Stimulated activated CD8-positive, alpha-beta memory T cell treated with anti-CD3 and anti-CD28 coated beads, Interleukin-4, amount 100 ng/mL, for 4 hours (primary cell): ENCODE results near the gene PAFAH2.
A peak's percentile ranks its signal among the peaks of the same experiment; 100 is the strongest.

ENCODE experiments used
- DNase-seq, 2 donors: peaks; one replicate each; pipeline ENCODE4 v3.0.0-alpha.2; 2020; ENCODE audit warnings: low read depth in 2 of 2, low spot score in 1 of 2

PAFAH2 gene

DNA sequence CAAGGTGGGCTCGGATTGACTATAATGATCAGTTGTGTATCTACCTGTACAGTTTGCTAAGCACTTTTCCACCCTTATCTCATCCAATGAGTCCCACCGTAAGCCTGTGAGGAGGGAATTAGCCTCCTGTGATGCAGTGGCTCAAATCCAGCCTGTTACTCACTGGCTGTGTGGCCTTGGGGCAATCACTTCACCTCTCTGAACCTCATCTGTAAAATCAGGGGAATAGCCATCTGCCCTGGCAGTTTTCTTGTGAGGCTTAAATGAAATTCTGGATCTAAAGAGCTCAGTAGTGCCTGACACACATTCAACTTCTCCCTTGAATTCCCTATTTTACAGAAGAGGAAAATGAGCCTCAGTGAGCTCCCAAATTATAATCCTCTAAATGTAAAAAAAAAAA lies 16.3 kb upstream of the PAFAH2 start:
- no peak for DNase-seq

DNA sequence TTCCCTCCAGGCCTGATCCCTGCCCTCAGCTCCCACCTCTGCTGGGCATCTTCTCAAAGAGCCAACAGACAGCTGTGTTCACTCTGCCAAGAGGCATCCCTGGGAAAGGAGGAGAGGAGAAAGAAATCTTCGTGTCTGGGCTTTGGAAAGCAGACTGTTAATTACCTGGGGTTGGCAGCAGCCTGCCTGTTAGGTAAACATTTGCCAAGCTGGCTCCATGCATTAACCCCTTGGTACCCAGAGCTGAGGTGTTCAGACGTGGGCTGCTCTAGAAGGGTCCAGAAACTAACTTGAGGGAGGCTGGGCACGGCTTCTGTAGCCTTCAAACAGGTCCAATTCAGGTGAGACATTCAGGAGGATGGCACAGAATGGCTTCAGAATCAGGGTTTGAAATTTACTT lies 15.0 kb upstream of the PAFAH2 start:
- DNase-seq, result no peak

DNA sequence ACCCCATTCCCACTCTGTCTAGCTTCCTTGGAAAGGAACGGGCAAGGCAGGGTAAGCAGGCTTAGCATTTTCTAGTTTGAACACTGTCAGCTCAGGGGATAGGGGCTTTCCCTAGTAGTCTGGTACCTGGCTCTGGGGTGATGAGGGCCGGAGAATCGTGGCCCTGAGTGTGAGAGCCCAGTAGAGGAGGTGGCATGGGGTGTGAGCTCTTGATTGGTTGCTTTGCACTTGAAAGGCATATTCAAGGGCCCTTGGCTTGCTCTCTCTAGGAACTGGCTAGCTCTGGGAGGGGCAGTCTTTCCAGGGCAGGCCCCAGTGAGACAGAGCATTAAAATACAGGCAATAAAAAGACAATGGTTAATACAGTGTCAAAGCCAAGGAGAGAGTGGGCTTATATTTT lies 13.0 kb upstream of the PAFAH2 start:
- no peak for DNase-seq

DNA sequence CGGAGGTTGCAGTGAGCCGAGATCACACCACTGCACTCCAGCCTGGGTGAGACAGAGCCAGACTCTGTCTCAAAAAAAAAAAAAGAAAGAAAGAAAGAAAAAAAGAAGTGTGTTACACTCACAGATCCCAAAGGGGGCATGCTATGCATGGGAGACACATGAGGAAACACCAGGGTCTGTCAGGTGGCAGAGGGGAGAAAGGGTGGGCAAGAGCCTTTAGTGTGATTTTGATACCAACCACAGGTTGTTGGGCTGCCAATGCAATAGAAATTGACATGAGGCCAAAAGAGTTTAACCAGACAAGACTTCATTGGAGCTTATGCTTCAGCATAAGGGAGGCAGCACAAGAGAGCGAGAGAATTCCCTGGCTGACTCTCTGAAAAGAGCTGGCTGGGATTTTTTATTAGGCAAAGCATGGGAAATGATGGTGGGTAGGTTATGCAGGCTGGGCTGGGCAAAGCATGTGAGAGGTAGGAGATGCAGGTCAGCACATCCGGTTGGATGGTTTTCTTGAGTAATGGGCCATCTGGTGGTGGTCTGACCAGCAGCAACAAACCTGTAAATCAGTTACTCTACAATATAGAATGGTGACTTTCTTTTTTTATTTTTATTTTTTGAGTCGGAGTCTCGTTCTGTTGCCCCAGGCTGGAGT lies 12.1 kb upstream of the PAFAH2 start:
- DNase-seq, result no peak

DNA sequence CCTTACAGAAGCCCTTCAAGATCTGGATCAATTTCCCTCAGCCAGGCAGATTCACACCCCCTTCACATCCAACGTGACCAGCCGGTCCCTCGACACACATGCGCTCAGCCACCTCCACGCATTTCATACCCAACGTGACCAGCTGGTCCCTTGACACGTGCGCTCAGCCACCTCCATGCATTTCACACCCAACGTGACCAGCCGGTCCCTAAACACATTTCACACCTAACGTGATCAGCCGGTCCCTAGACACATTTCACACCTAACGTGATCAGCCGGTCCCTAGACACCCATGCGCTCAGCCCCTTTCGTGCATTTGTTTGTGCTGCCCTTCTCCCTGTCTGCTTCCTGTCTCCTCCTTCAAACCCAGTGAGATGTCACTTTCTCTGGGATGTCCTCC lies 8.8 kb upstream of the PAFAH2 start:
- DNase-seq, result no peak

DNA sequence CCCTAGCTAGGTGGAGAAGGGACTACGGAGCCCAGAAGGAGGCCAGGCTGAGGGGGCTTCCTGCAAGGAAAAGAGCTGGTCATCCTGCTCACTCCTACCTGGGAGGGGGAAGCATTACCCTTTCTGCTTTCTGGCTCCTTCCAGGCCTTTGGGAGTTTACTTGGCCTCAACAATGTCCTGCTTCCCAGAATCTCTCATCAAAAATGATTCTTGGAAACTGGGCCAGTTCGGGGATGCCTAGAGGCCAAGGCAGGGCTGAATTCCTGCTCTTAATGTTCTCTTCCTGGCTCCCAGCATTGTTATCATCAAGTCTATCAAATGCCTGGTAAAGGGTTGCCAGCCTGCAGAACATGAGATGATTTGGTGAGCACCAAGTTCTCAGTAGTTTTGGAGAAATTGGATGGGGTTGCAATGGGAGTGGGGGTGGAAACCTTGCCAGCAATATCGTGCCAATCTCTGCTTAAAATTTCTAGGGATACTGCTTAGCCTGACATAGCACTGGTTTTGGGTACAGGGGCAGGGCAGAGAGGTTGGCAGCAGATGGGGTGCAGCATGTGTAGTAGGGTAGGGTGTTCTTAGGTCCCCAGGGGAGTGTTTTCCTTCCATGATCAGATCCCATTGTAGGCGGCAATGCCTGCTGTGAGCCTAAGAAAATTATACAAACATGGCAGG lies 7.7 kb upstream of the PAFAH2 start:
- DNase-seq, result no peak

DNA sequence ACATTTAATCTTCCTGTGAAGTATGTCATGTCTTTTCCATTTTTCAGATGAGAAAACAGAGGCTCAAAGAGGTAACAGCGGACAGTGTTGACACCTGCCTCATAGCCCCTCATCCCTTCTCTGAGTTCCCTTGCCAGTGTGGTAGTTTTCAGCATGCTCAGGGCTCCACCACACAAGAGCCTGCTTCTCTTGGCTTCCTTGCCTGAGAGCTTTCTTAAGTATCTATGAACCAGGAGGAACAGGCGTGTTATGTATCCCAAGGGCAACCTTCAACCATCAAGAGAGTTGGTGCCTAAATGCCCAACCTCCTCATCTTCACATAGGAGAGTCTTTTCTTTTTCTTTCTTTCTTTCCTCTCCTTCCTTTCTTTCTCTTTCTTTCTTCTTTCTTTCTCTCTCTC lies 5.9 kb upstream of the PAFAH2 start:
- DNase-seq, result no peak

DNA sequence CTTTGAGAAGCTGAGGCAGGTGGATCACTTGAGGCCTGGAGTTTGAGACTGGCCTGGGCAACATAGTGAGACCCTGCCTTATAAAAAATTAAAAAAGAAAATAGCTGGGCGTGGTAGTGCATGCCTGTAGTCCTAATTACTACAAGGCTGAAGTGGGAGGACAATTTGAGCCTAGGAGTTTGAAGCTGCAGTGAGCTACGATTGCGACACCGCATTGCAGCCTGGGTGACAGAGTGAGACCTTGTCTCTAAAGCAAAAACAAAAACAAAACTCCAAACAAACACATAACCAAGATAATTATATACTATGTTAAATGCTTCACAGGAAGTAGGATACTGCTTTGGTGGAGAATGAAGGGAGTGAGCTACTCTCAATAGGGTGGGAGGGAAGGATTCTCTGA lies 5.4 kb upstream of the PAFAH2 start:
- no peak for DNase-seq

DNA sequence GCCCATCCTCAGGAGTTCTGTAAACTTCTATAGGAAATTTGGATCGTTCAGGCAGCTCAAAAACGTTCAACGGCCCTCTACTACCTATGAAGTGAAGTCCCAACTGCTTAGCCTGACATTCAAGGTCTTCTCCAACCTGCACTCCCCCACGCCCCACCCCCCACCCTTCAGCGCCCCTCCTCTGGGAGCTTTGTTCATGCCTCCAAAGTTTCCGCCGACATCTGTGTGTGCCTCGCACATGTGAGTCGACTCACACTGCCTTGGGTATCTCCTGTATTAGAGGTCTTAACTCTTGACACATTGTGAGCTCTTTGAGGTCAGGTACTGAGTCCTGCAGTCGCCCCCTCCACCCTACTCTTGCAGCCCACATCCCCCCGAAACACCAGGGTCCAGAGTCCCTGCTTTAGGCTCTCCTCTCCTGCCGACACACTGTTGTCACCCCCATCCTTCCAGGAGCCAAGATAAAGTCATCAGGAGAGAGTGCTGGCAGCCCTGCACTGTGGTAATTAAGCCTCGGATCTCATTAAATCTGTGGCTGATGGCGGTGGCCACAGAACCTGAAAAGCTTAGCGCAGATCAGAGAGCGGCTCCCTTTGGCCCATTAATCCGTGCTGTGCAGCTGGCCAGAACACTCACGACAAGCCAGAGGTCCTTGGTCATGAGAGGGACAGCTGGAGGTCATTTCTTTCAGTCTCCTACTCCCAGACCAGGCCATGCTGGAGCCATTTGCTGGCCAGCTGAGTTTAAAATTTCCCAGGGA lies 1.4 kb upstream of the PAFAH2 start:
- no peak for DNase-seq

DNA sequence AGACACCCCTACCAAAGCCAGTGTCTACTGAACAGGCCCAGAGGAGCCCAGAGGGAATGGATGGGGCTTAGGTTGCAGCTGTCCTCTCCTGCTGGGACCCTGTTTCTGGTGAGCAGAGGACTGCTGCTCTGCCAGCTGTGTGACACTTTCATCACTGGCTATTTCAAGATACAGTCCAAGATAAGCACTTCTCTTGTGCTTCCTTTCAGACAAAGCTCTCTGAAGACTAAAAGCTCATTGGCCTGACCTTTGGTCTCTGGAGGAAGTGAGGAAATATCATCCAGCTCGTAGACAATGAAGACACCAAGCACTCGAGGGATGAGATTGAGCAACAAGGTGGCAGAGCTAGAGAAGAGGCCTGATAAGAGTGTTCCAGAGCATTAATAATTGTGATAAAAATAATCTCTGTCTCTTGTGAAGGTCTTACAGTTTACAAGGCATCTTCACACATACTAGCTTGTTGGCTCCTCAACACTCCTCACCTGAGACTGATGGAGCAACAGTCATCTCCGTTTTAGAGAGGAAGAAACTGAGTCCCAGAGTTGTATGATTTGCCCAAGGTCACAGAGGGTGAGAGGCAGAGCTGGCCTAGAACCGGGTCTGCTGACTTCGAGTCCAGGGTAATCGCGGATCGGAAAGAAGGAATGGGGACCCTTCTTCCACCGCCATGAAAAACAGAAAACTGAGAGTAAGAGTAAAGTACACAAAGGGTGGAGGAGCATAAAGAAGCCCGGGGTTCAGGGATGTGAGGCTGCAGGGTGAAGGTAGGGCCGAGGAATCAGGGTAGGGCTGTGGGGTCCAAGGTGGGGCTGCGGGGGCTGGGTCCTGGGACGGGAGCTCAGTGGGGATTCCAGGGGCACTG lies 666 bp downstream of the PAFAH2 start:
- no peak for DNase-seq

DNA sequence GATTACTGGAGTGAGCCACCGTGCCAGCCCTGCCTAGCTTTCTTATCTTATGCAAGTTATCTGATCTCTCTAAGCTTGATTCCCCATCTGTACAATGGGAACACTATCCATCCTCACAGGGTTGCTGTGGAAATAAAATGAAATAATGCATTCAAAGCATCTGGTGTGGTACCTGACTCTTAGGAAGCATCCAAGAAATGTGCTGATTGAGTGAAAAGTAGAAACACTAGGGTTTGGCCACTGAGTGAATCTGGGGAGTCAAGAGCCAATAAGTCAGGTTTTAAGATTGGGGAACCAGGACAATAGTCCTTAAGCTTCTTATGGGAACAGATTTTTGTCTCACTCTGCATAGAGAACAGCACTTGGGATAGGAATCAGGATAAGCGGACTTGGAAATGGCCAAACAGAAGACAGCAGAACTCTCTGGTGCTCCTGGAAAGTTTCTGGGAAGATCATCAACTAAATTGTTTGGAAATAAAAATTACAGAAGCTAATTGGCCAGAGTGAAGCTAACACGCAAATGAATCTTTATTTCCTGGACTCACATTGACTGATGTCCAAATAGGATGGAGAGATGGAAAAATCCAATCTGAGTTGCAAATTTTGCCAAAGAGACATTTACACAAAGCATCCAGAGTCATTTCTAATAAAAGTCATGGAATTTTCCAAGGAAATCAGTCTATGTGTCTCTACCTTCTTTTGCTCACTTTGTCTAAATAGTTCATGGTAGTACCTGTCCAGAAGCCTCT lies 3.3 kb downstream of the PAFAH2 start:
- no peak for DNase-seq

DNA sequence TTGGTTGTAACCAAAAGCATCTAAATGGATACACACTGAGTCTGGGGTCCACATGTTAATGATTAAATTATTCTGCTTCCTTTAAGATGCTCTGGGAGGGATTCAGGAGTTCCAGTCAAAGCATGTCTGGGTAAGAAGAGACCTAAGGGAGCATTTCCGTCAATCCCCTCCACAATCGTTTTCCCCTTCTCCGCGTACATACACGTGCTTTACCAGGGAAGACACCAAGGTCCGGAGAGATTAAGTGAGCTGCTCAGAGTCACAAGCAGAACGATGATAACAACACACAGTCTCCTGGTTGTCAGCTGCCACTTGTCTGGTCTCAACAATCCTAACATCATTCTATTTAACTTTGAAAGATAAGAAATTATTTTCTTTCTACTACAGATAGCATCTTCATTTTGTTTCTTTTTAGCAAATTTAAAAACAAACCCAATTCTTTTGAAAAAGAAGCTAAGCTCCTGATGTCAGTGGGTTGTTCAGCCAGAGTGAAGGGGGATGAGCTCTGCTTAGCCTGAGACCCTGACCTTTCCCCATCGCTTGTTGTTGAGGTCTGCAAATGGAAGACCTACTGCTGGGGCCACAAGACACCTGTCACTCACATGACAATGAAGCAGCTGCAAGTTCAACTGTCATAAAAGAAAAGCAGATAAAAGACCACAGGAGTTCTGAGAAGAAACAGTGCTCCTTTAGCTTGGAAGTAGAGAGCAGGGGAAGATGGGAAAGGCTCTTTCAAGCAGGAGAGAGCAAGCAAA lies 4.5 kb downstream of the PAFAH2 start:
- DNase-seq, result no peak

DNA sequence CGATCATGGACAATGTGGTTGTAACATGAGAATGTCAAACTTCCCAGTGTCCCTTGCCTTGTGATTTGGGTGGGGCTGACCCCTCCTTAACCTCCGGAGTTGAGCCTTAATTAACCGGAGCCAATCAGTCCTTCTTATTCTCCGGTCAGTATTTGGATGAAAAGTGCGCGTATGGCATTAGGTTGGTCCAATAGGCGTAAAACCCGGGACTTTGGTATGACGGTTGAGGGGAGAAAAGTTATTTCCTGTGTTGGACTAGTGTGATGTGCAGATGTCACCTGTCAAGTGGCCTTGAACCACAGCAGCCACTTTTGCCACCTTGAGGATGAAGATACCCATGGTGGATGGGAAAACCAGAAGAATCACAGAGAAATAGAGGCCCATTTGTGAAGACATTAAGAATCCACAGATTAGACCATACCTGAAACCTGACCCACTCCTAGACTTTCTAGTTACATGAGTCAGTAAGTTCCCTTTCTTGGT lies 5.1 kb downstream of the PAFAH2 start:
- DNase-seq, result no peak

DNA sequence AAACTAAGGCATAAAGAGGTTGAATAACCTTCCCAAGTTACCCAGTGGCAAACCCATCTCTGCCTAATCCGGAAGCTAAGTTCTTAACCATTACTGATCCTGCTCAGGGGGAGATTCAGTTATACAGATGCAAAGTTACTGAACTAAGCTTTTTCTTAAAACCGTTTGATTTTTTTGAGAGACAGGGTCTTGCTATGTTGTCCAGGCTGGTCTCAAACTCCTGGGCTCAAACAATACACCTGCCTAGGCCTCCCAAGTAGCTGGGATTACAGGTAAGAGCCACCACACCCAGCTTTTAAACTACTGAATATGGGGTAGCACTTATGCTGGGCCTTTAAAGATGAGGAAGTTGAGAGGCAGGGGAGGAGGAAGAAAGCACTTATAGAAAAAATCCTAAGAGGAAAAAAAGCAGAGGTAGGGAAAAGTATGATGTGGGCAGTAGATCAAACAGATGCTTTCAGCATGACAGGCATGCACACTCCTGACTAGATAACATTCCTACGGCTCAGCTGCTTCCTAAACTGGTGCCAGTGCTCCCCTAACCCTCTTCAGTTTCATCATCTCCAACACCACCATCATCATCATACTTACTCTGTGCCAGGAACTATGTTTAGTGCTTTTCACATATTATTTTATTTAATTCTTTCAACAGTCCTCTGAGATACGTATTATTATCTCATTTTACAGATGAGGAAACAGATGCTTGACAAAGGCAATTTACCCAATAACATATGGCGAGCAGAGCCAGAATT lies 5.8 kb downstream of the PAFAH2 start:
- no peak for DNase-seq

DNA sequence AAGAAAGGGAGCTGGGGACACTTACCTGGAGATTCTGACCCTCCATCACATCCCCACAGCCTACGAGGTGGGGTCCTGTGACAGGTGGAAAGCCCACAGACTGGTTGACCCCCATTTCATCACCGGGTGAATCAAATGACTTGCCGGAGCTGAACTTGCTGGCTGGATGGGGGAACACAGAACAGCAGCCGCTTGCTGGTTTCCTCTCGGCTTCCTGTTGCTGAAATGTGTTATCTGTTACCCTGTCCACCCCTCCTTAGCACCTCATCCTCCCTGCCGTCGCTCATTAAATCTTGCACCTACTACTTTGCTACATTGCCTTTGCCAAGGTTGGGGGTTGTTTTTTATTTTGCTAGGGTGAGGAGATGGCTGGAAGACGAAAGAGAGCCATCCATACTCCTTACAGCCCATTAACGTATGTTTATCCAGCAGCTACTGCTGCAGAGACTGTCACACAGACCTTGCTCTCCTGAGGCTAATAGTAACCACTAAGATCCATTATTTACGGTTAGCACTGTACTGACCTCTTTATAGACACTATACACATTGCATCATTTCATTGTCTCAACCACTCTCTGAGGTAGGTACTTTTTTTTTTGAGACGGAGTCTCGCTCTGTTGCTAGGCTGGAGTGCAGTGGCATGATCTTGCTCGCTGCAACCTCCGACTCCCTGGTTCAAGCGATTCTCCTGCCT lies 7.0 kb downstream of the PAFAH2 start:
- DNase-seq, result peak in 1 of 2 donors; percentile 18

DNA sequence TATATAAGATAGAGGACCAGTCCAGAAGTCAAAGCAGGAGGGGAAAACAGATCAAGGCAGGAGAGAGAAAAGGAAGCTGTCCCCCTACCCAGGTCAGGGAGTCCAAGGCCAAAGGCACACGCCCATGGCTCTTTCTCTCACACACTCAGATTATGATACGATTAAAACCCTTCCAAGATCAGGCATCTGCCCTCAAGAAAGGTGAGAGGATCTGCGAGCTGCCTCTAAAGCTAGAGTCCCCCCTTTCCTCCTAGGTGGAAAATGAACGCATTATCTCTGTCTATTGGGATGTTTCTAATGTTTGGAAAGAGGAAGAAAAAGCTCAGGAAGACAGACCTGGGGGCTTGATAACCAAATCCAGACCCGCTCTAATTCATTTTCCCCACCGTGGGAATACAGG lies 7.6 kb downstream of the PAFAH2 start:
- DNase-seq, result no peak

DNA sequence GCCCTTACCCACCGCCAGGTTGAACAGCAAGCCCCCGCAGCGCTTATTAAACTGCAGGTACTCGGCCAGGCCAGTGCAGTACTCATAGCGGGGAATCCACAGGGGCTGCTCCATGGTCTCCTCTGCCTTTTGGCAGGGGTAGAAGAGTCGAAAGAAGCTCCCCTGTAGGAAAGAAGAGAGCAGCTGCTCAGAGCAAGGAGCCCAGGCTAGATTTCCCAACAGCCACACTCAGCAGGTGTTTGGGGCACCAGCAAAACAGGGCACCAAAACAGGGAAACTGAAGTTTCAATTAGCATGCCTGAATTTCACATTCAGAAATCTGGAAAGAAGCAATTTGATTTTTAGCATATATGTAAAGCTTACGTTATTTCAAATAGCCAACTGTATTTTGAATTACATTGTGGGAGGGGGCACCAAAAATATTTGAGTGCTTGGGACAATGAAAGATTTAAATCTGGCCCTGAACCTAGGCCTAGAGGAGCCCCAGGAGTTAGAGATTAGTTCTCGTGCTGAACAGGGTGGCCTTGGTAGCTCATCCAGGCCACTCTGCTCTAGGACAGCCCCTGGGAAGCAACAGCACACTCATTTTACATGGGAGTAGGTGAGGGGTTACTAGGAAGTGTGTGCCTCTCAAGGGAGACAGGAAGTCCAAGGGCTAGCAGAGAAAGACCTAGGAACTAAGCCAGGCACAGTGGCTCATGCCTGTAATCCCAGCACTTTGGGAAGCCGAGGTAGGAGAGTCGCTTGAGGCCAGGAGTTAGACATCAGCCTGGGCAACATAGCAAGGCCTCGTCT lies 8.2 kb downstream of the PAFAH2 start:
- DNase-seq, result no peak

DNA sequence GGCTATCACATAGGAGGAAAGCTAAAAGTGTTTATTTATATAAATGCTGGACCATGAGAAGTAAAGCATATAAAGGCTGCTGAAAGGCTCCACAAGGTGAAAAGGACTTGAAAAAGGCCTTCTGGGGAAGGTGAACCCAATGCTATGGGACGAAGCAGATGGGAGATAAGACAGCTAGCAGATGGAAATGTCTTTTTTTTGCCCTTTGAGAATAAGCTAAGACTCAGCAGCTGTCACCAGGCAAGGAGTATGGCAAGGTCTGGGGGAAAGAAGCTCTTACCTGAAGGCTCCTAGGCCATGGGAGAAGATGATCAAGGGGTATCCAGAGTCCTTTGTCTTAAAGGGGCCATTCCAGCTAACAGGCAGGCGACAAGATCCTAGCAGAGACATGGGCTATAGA lies 9.9 kb downstream of the PAFAH2 start:
- DNase-seq, result no peak
